GDM1 (cell line): ENCODE measurements around the gene HAUS8.
A peak's percentile ranks its signal among the peaks of the same experiment; 100 is the strongest.
"Not testable (repeated sequence)": the region's sequence is repeated elsewhere in the genome, so short reads cannot be mapped to it uniquely, and the experiment has no call there.

ENCODE experiments used
- DNase-seq: peaks from one replicate; lab custom pipeline; 2025; lab: John Stamatoyannopoulos, UW

Gene HAUS8

DNA sequence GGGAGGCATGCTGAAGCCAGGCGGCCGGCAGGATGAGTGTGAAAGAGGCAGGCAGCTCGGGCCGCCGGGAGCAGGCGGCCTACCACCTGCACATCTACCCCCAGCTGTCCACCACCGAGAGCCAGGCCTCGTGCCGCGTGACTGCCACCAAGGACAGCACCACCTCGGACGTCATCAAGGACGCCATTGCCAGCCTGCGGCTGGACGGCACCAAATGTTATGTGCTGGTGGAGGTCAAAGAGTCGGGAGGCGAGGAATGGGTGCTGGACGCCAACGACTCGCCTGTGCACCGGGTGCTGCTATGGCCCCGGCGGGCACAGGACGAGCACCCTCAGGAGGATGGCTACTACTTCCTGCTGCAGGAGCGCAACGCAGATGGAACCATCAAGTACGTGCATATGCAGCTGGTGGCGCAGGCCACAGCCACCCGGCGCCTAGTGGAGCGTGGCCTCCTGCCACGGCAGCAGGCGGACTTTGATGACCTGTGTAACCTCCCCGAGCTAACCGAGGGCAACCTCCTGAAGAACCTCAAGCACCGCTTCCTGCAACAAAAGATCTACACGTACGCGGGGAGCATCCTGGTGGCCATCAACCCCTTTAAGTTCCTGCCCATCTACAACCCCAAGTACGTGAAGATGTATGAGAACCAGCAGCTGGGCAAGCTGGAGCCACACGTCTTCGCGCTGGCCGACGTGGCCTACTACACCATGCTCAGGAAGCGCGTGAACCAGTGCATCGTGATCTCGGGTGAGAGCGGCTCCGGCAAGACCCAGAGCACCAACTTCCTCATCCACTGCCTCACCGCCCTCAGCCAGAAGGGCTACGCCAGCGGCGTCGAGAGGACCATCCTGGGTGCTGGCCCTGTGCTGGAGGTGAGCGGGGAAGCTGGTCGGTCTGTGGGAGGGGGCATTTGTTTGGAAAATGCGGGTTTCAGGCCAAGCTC, 26.7 kb upstream of the HAUS8 start:
- no peak for DNase-seq

DNA sequence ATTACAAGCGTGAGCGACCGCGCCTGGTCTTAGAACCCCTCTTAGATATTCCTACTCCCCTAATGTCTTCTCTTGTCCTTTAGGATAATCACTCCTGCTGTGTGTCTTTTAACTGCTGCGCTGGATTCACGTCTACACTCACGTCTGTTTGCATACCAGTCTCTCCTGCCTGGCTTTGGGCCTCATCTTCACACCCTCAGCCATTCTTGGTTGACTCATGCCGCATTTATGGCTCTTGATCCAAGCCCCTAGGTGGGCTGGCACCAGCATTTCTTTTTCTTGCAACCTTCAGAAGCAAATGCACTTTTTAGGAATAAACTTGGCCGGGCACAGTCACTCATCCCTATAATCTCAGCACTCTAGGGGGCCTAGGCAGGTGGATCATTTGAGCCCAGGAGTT, 23.1 kb upstream of the HAUS8 start:
- DNase-seq: no peak

DNA sequence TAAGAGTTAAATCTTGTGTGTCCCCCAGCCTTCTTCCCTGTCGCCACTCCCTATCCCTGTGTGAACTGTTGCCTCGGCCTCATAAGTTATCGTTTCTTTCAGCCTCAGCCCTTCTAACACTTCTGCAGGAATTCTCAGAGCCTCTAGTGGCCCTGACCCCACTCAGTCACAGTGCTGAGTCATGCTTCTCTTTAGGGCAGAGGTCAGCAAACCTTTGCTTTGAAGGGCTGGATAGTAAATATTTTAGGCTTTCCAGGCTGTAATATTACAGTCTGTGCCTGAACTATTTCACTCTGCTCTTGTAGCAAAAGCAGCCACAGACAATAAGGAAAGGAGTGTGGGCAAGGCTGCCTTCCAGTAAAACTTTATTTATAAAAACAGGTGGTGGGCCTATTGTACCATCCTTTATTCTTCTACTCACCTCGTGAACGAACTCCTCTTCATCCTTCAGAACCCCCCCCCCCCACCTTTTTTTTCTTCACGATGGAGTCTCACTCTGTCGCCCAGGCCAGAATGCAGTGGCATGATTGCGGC, 22.4 kb upstream of the HAUS8 start:
- no peak for DNase-seq

DNA sequence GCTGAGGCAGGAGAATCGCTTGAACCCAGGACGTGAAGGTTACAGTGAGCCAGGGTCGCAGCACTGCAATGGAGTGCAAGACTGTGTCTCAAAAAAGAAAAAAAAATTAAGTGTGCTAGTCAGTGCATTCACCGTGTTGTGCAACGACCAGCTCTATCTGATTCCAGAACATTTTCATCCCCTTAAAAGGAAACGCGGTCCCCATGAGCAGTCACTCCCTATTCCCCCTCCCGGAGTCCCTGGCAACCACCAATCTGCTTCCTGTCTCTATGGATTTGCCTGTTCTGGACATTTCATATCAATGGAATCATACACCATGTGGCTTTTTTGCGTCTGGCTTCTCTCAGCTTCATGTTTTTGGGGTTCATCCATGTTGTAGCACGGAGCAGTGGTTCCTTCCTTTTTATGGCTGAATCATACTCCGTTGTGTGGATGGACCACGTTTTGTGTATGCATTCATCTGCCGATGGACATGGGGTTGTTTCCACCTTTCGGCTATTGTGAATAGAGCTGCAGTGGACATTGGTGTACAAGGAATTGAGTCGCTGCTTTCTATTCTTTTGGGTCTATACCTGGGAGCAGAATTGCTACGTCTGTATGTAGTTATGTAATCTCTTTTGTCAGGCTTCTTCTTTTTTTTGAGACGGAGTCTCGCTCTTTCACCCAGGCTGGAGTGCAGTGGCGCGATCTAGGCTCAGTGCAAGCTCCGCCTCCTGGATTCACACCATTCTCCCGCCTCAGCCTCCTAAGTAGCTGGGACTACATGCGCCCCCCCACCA, 20.1 kb upstream of the HAUS8 start:
- DNase-seq: no peak

DNA sequence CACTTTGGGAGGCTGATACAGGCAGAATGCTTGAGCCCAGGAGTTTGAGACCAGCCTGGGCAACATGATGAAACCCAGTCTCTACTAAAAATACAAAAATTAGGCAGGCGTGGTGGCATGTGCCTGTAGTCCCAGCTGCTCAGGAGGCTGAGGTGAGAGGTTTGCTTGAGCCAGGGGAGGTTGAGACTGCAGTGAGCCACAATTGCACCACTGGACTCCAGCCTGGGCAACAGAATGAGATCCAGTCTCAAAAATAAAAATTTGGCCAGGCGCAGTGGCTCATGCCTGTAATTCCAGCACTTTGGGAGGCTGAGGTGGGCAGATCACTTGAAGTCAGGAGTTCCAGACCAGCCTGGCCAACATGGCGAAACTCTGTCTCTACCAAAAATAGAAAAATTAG, 19.4 kb upstream of the HAUS8 start:
- not testable (repeated sequence) for DNase-seq

DNA sequence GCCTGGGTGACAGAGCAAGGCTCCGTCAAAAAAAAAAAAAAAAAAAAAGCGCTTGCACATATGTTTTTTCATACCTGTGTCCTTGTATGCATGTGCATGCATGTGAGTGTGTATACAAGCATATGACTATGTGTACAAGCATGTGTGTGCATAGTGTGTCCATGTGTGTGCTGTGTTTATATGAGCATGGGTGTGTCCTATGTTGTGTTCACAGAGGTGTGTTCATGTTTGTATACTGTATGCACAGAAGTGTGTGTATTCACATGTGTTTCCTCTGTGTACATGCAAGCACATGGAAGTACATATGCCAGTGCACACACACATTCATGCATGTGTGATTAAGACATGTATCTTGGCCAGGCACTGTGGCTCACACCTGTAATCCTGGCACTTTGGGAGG, 17.4 kb upstream of the HAUS8 start:
- no peak for DNase-seq

DNA sequence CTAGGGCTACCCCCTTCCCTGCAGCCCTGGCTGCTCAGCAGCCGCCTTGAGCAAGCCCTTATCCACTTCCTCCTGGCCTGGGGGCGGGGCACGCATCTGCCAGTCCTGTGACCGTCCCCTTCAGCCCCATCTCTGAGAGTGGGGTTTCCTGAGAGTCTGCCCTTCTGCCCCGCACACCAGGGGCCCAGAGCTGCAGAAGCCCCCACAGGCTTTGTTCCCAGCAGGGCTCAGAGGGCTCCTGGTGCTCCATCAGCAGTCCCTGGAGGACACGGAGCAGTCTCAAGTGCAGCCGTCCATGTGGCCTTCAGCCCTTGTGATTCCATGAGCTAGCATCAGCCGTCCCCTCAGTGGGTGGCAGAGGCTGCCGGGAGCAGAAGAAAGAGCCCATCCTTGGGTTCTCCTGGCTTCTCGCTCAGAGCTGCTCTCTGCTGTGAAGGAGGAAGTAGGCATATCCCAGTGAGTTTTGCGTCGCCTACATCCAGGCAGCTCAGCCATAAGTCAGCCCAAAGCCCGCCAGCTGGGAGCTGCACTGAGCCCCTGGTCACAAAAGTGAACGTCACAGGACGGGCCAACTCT, 16.6 kb upstream of the HAUS8 start:
- DNase-seq: peak; percentile 15

DNA sequence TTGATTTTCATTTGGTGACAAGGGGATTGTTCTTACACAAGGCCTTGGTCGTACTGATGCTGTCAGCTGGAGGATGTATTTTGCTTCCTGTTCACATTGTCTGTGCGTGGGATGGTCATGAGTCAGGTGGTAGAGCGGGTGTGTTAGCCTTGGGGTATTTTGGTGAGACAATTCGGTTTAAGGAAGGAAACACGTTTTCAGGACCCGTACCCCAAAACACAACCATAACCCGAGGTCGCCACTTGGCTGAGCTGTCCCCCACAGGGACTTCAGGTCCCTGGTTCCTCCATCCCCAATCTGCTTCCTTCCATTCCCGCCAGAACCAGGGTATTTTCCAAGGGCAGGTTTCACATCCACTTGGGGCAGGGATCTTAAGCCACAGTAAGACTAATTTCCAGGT, 15.3 kb upstream of the HAUS8 start:
- DNase-seq: no peak

DNA sequence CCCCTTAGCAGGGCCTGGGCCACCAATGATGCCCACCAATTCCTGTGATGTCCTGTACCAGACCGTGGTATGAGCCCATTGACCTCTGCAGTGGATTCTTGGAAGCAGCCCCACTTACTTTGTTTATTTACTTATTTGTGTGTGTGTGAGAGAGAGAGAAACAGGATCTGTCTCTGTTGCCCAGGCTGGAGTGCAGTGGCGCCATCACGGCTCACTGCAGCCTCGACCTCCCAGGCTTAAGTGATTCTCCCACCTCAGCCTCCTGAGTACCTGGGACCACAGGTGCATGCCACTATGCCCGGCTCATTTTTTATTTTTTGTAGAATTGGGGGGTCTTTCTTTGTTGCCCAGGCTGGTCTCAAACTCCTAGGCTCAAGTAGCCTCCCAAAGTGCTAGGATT, 13.3 kb upstream of the HAUS8 start:
- no peak for DNase-seq

DNA sequence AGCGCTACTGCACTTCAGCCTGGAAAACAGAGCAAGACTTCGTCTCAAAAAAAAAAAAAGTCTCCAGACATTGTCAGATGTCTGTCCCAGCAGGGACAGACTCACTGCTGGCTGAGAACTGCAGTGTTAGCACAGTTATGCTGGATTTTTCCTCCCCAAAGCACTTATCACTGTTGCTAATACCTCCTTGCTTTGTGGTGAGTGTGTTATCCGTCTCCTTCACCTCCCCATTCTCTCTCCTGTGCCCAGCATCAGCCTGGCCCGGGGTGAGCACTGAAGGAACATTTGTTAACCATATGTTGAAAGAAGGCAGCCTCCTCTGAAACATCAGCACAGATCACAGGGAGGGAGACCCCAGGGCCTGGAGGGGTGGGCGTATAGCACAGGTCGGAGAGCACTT, 11.6 kb upstream of the HAUS8 start:
- DNase-seq: no peak

DNA sequence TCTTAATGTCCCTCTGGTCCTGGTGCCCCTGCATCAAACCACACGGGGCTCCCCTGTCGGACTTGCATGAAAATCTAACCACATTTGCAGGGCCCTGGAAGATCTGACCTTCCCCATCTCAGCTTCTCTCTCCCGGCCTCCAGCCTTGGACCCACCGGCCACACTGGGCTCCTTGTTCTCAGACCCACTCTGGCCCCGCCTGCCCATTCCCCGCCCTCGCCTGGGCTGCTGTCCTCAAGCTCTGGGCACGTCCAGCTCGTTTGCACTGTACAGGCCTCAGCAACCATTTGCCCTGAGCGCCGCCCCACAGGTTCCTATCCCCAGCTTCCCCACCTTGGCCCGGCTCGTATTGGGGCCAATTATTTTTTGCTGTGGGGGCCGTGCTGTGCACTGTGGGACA, 10.9 kb upstream of the HAUS8 start:
- DNase-seq: no peak

DNA sequence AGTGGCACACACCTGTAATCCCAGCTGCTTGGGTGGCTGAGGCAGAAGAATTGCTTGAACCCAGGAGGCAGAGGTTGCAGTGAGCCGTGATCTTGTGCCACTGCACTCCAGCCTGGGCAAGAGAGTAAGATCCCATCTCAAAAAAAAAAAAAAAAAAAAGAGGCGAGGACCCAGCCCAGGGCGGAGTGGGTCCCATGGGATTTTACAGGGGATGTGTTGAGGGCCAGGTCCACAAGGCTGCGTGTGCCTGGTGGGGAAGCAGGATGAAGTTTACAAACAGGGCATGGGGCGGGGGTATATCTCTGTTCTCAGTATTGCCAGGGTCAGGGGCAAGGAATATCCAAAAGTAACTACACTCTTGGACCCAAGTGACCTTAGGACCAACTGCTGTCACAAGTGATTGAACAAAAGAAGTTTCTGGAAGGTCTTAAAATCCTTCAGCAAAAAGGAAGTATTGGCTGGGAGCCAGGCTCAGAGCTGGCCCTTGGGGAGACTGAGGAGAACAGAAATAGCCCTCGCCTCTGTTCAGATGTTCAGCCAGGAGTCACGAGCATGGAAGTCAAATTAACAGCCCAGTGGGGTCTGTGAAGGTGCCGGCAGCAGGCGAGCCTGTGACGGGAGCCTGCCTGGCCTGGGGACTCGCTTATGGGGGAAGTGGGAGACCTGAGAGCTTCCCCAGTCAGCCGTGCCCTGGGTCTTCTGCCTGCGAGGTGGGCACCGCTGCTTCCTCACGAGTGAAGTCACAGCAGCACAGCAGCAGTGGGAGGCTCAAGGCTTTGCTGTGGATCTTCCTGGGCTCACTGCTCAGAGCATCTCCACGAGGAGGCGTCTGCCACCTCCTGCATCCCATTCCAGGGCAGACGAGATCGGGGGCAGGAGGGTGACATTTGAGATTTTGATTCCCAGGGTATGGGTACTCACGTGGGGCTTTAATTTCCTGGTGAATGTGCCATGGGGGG, 6.7 kb upstream of the HAUS8 start:
- no peak for DNase-seq

DNA sequence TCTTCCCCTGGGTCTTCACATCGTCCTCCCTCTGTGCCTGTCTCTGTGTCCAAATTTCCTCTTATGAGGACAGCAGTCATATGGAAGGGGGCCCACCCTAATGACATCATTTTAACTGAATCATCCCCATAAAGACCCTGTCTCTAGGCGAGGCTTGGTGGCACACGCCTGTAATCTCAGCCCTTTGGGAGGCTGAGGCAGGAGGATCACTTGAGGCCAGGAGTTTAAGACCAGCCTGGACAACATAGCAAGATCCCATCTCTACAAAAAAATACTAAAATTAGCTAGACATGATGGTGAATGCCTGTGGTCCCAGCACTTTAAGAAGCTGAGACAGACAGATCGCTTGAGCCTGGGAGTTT, 5.2 kb upstream of the HAUS8 start:
- DNase-seq: no peak

DNA sequence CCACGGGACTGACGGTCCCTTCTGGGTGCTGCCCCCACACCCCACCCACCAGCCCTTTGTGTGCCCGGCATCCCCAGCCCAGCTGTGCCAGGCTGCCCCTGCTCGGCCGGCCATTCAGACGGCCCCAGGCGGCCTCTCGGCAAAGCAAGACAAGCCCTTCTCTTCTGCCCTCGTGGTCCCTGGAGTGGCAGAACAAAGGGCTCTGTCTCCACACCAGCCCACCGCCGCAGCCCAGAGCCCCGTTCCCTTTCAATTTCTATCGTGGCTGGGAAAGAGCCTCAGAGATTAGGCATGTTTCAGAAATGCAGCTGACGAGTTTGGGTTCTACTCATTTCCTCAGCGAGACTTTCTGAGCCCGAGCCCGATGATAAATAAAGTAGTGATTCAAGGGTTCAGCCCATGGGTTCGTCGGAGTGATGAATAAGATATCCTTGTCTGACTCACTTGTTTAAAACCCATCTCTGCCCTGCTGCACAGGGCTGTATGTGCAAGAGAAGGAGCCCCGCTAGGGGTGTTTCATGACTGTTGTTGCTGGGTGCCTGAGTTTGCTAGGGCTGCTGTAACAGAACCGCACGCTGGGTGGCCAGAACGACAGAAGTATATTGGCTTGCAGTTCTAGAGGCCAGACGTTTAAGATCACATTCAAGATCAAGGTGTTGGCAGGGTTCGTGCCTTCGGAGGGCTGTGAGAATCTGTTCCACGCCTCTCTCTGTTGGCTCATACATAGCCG, 4.6 kb upstream of the HAUS8 start:
- no peak for DNase-seq

DNA sequence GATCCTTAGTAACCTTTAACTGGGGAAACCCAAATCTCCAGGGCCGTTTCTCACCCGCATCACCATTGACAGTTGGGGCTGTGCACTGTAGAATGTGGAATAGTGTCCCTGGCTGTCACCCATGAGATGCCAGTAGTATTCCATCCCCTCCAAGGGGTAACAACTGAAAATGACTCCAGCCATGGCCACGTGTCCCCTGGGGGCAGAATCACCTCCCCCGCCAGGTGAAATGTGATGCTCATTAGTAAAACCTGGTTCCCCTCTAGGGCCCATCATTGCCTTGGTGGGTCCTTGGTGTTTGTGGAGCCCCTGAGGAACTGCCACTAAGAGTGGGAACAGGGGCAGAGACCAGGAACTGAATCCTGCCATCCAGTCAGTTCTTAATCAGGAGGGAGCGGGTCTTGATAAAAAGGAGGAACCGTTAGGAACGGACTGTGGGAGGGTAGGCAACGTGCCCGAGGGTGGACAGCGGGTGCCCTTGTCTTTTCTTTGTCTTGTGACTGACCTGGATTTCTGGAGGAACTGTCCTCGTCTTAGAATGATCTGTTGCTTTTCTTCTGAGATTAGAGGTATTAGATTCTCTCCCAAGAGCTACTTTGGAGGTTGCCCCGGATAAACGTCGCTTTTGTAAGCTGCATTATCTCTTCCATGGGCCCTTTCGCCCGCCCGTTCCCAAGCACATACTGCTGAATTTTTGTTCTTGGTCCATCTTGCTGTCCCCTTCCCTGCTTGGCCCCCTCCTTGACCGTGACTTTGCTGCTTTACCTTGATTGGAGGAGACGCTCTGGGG, 3.9 kb upstream of the HAUS8 start:
- no peak for DNase-seq

DNA sequence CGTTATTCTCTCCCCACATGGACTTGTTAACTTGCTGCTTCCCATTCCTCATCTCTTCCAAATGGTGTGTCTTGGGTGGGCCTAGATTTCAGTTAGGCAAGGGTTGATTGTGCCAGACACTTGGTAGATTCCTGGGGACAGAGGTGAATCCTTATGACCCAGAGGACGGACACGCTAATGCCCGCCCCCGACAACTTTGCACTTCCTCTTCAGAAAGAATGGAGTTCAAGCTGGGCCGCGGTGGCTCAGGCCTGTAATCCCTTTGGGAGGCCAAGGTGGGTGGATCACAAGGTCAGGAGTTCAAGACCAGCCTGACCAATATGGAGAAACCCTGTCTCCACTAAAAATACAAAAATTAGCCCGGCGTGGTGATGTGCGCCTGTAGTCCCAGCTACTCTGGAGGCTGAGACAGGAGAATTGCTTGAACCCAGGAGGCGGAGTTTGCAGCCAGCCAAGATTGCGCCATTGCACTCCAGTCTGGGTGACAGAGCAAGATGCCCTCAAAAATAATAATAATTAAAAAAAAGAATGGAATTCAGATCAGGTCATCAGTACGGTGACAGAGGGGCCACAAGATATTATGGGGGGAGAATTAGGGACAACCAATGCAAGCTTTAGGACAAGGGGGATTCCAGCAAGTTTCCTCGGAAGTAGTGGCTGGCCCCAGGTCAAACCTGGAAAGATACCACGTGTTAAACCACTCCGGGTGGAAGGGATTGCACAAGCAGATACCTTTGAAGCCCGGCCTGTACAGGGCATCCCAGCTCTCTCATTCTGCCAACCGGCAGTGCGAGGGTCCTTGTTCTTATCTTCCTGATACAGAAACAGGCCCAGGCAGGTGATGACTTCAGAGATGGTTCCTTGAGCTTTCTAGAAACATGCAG, 3.0 kb upstream of the HAUS8 start:
- DNase-seq: no peak

DNA sequence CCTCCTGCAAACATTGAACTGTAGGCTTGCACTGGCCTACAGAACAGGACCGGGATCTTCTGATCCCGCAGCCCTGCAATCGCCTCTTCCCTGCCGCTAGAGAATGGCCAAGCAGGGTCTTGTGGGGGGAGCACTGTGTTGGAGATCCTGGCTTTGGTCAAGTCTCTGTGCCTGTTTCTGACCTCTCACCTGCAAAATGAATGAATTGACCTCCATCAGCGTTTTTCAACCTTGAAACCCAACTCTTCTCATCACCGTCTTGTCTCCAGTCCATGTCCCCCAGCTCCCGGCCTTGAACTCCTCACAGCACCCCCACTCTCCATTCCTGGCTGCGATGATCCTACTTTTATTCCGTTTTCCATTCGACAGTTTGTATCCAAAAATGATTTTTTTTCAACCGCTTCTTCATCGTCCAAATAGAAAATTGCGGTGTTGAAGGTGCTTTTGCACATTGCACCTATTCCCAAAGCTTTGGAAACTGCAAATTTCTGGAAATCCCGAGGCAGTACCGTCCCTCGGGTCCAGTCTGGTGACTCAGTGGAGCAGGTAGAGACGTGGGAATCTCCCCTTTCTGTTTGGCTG, 2.3 kb upstream of the HAUS8 start:
- DNase-seq: no peak

DNA sequence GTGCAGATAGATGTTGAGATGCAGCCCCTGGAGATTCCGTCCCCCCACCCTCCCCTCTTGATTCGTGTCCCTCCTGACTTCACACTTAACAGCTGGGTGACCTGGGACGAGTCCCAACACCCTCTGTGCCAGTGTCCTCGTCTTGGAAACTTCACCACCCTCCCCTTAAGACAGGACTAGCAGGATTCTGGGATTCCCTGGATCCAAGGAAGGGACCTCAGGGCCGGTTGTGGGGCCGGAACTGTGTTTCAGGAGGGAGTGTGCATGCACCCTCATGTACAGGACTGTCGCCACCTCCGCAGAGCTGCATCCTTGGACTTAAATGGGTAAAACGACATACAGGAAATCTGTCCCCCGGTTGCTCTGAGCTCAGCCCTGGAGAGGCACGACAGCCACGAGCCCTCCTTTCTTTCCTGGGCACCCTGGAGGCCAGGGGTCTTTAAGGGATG, 1.3 kb upstream of the HAUS8 start:
- no peak for DNase-seq
